Epithelial cell of proximal tubule (primary cell): ENCODE data around the gene B4GALT3. TPM values are rescaled to one million over a fixed set of nuclear protein-coding genes. Genes with fewer than 3 reads are reported as not detected.
A peak's percentile ranks its signal among the peaks of the same experiment; 100 is the strongest.

ENCODE experiments used
- DNase-seq: peaks from one replicate; pipeline ENCODE4 v3.0.0-alpha.2; 2011; ENCODE audit warnings: low read depth
- H3K4me3 ChIP-seq: 2 replicates; pipeline ENCODE4 v1.5.1; 2011; ENCODE audit warnings: low read depth, mild to moderate bottlenecking, low read length
- total RNA-seq: library from RNA; depleted of rRNA; stranded (reverse); fragments of >200 nt; gene quantifications from 2 replicates; pipeline ENCODE4 v1.2.3, GENCODE V29; 2015
- TF ChIP-seq, protein P1 (sequence below): conservative IDR thresholded peaks from 2 replicates; pipeline ENCODE4 v1.5.1; 2012; ENCODE audit warnings: low read depth, mild to moderate bottlenecking, low read length

The B4GALT3 gene
- total RNA-seq, 1 donor from 2014 or later = 46.2 TPM

DNA sequence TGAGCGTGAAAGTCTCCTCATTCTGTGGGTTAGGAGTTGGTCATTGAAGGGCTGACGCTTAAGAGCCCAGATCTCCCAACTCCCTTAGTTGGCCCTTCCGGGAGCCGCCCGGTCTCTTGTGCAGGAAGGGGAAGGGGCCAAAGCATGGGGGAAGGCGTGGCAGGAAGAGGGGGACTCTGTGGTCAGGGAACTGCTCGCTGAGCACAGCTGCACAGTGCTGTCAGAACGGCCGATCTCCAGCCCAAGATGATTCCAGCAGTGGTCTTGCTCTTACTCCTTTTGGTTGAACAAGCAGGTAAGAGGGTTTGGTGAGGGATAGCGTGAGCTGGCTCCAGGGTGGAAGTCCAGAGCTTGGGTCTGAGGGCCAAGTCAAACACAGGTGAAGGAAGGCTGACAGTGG is 37.8 kb upstream of the B4GALT3 start, which contains the start of gene FCER1G:
FCER1G (plus strand) TSS at position 220 of the 400 bp plus-strand sequence; CDS start at position 247, 27 bp downstream.
- H3K4me3 ChIP-seq = no peak within 1 kb of the TSS
- TF ChIP-seq, protein P1, sequence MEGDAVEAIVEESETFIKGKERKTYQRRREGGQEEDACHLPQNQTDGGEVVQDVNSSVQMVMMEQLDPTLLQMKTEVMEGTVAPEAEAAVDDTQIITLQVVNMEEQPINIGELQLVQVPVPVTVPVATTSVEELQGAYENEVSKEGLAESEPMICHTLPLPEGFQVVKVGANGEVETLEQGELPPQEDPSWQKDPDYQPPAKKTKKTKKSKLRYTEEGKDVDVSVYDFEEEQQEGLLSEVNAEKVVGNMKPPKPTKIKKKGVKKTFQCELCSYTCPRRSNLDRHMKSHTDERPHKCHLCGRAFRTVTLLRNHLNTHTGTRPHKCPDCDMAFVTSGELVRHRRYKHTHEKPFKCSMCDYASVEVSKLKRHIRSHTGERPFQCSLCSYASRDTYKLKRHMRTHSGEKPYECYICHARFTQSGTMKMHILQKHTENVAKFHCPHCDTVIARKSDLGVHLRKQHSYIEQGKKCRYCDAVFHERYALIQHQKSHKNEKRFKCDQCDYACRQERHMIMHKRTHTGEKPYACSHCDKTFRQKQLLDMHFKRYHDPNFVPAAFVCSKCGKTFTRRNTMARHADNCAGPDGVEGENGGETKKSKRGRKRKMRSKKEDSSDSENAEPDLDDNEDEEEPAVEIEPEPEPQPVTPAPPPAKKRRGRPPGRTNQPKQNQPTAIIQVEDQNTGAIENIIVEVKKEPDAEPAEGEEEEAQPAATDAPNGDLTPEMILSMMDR = no peak
- no peak for DNase-seq

GRCh38 chr1:161214369-161214768 is 37.1 kb upstream of the B4GALT3 start:
- no peak overlapping the region for H3K4me3 ChIP-seq
- TF ChIP-seq, protein P1 = no peak
- DNase-seq = no peak

GRCh38 chr1:161209790-161210409 is 32.6 kb upstream of the B4GALT3 start:
- TF ChIP-seq, protein P1 = peak; percentile 96
- DNase-seq = no peak
- H3K4me3 ChIP-seq = no peak overlapping the region

GRCh38 chr1:161207173-161207572 is 29.9 kb upstream of the B4GALT3 start:
- TF ChIP-seq, protein P1 = no peak
- no peak overlapping the region for H3K4me3 ChIP-seq
- DNase-seq = no peak

GRCh38 chr1:161206411-161207140 is 29.3 kb upstream of the B4GALT3 start:
- DNase-seq = no peak
- H3K4me3 ChIP-seq = no peak overlapping the region
- TF ChIP-seq, protein P1 = no peak

DNA sequence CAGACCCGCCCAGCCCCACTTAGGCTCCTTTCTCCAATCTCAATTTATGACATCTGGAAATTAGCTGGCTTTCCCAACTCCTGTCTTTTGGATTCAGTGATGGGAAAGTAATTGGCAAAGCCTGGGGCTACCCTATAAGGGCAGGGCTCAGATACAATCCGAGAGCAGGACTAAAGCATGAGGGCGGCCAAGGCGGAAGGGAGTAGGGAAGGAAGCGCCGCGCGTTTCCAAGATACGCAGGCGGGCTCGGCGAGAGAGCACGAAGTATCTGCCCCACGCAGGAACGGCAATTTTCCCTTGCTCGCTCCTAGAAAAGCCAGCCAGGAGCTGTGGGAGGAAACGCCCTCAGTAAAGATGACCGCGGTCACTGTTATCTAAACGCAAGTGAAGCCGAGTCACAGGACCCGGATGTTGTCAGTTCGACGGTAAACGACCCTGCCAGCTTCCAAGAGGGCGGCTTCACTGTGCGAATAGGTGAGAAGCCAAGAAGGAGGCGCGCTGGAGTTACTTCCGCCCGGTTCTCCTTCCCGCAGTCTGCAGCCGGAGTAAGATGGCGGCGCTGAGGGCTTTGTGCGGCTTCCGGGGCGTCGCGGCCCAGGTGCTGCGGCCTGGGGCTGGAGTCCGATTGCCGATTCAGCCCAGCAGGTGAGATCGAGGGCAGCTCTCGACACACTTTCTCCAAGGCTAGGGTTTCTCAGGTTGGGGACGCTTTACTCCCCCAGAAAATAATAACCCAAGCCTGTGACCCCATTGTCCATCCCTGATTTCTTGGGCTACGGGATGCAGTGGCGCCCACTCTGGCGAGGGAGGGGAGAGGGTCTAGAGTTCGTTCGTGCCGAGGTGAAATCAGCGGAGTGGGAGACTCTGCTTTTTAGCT is 24.8 kb upstream of the B4GALT3 start, which contains the start of gene NDUFS2:
NDUFS2 (plus strand) TSS at position 532 of the 877 bp plus-strand sequence; CDS start at position 551, 19 bp downstream.
- H3K4me3 ChIP-seq = peak within 1 kb of the TSS; percentile 88
- TF ChIP-seq, protein P1 = peak; percentile 39
- DNase-seq = peak; percentile 87
